Measurements from ENCODE around the gene ANKRD11.
"Not testable (repeated sequence)": the region's sequence is repeated elsewhere in the genome, so short reads cannot be mapped to it uniquely, and the experiment has no call there.

The ANKRD11 gene

GRCh38 chr16:89331371-89332109, 158.8 kb downstream of the ANKRD11 start:
- no peak for DNase-seq (ENCODE audit: low read depth, low spot score)
- Histone ChIP-seq H3K9me3 (ENCODE audit: insufficient read depth, low read length) (no peaks in the 10 kb centered on the region), H3K27me3 (ENCODE audit: insufficient read depth, insufficient read length) (no peaks in the 10 kb centered on the region), H3K9ac (ENCODE audit: insufficient read length, low read depth) (no peak overlapping the region), H3K4me1 (ENCODE audit: insufficient read depth, insufficient read length) (peaks cover 27% of the 10 kb centered on the region), H3K4me3 (ENCODE audit: insufficient read length, low read depth) (no peak overlapping the region), H3K36me3 (ENCODE audit: insufficient read depth, insufficient read length, low read length) (peaks cover 14% of the 10 kb centered on the region)
- TF ChIP-seq YY1 (IDR thresholded peaks at IDR 0.05; ENCODE audit: insufficient read depth, insufficient read length), result no peak
- TF ChIP-seq SUZ12 (IDR thresholded peaks at IDR 0.05; ENCODE audit: extremely low read depth, insufficient read depth, insufficient read length), result no peak
- no peak for TF ChIP-seq ZNF274 (IDR thresholded peaks at IDR 0.05; ENCODE audit: low read depth, low read length)

- Histone ChIP-seq H3K4me3 (ENCODE audit: insufficient read length, low read depth) (no peak overlapping the region), H3K36me3 (ENCODE audit: insufficient read depth, insufficient read length, low read length) (peaks cover 17% of the 10 kb centered on the region), H3K9me3 (ENCODE audit: insufficient read depth, low read length) (no peaks in the 10 kb centered on the region), H3K4me1 (ENCODE audit: insufficient read depth, insufficient read length) (peaks cover 32% of the 10 kb centered on the region), H3K27me3 (ENCODE audit: insufficient read depth, insufficient read length) (no peaks in the 10 kb centered on the region), H3K9ac (ENCODE audit: insufficient read length, low read depth) (no peak overlapping the region)
- no peak for DNase-seq (ENCODE audit: low read depth, low spot score)
- TF ChIP-seq YY1 (IDR thresholded peaks at IDR 0.05; ENCODE audit: insufficient read depth, insufficient read length), result no peak
- no peak for TF ChIP-seq ZNF274 (IDR thresholded peaks at IDR 0.05; ENCODE audit: low read depth, low read length)
- no peak for TF ChIP-seq SUZ12 (IDR thresholded peaks at IDR 0.05; ENCODE audit: extremely low read depth, insufficient read depth, insufficient read length)
Measured at GRCh38 chr16:89330177-89330856, 160.0 kb downstream of the ANKRD11 start.

GRCh38 chr16:89329830-89330176, 160.6 kb downstream of the ANKRD11 start:
- not testable (repeated sequence) for H3K4me3 ChIP-seq (ENCODE audit: insufficient read length, low read depth); H3K9me3 ChIP-seq (ENCODE audit: insufficient read depth, low read length); DNase-seq (ENCODE audit: low read depth, low spot score); H3K27me3 ChIP-seq (ENCODE audit: insufficient read depth, insufficient read length); H3K9ac ChIP-seq (ENCODE audit: insufficient read length, low read depth)
- H3K4me1 ChIP-seq (ENCODE audit: insufficient read depth, insufficient read length), result peaks cover 29% of the 10 kb centered on the region
- H3K36me3 ChIP-seq (ENCODE audit: insufficient read depth, insufficient read length, low read length), result peaks cover 19% of the 10 kb centered on the region

- Histone ChIP-seq H3K36me3 (ENCODE audit: insufficient read depth, insufficient read length, low read length) (peaks cover 14% of the 10 kb centered on the region), H3K4me1 (ENCODE audit: insufficient read depth, insufficient read length) (peaks cover 28% of the 10 kb centered on the region)
- DNase-seq (ENCODE audit: low read depth, low spot score); H3K27me3 ChIP-seq (ENCODE audit: insufficient read depth, insufficient read length); H3K4me3 ChIP-seq (ENCODE audit: insufficient read length, low read depth); H3K9ac ChIP-seq (ENCODE audit: insufficient read length, low read depth); H3K9me3 ChIP-seq (ENCODE audit: insufficient read depth, low read length): not testable (repeated sequence)
Measured at GRCh38 chr16:89328412-89329400, 161.7 kb downstream of the ANKRD11 start.

- H3K9ac ChIP-seq (ENCODE audit: insufficient read length, low read depth), result no peak overlapping the region
- TF ChIP-seq ZNF274 (IDR thresholded peaks at IDR 0.05; ENCODE audit: low read depth, low read length), result no peak
- TF ChIP-seq YY1 (IDR thresholded peaks at IDR 0.05; ENCODE audit: insufficient read depth, insufficient read length), result no peak
- no peak for TF ChIP-seq SUZ12 (IDR thresholded peaks at IDR 0.05; ENCODE audit: extremely low read depth, insufficient read depth, insufficient read length)
- no peak for DNase-seq (ENCODE audit: low read depth, low spot score)
- H3K4me1 ChIP-seq (ENCODE audit: insufficient read depth, insufficient read length), result peaks cover 34% of the 10 kb centered on the region
- no peaks in the 10 kb centered on the region for H3K9me3 ChIP-seq (ENCODE audit: insufficient read depth, low read length)
- no peak overlapping the region for H3K4me3 ChIP-seq (ENCODE audit: insufficient read length, low read depth)
- no peaks in the 10 kb centered on the region for H3K27me3 ChIP-seq (ENCODE audit: insufficient read depth, insufficient read length)
- peaks cover 14% of the 10 kb centered on the region for H3K36me3 ChIP-seq (ENCODE audit: insufficient read depth, insufficient read length, low read length)
Measured at GRCh38 chr16:89326721-89327120, 163.6 kb downstream of the ANKRD11 start.

GRCh38 chr16:89325861-89326471, 164.4 kb downstream of the ANKRD11 start:
- H3K9ac ChIP-seq (ENCODE audit: insufficient read length, low read depth), result no peak overlapping the region
- H3K9me3 ChIP-seq (ENCODE audit: insufficient read depth, low read length), result no peaks in the 10 kb centered on the region
- H3K36me3 ChIP-seq (ENCODE audit: insufficient read depth, insufficient read length, low read length), result peaks cover 14% of the 10 kb centered on the region
- TF ChIP-seq SUZ12 (IDR thresholded peaks at IDR 0.05; ENCODE audit: extremely low read depth, insufficient read depth, insufficient read length) (no peak), ZNF274 (IDR thresholded peaks at IDR 0.05; ENCODE audit: low read depth, low read length) (no peak), YY1 (IDR thresholded peaks at IDR 0.05; ENCODE audit: insufficient read depth, insufficient read length) (no peak)
- H3K4me3 ChIP-seq (ENCODE audit: insufficient read length, low read depth), result no peak overlapping the region
- H3K4me1 ChIP-seq (ENCODE audit: insufficient read depth, insufficient read length), result peaks cover 38% of the 10 kb centered on the region
- DNase-seq (ENCODE audit: low read depth, low spot score), result no peak
- no peaks in the 10 kb centered on the region for H3K27me3 ChIP-seq (ENCODE audit: insufficient read depth, insufficient read length)
